Mesothelial cell of epicardium (in vitro differentiated cells): ENCODE measurements around the gene EPHA6. TPM values are rescaled to one million over a fixed set of nuclear protein-coding genes. Genes with fewer than 3 reads are reported as not detected.

Source experiments
- DNase-seq, 2 experiments: peaks; one replicate each; pipeline ENCODE4 v3.0.0; 2021; ENCODE audit warnings: low spot score in 2 of 2; ENCODE audit not compliant: unreplicated experiment in 2 of 2
- H3K27ac Mint-ChIP-seq: 2 replicates; pipeline ENCODE4 v1.8.0; 2021; ENCODE audit warnings: mixed read lengths
- H3K27me3 Mint-ChIP-seq: 2 replicates; pipeline ENCODE4 v1.8.0; 2021; ENCODE audit warnings: low read depth, mixed read lengths
- H3K36me3 Mint-ChIP-seq: 2 replicates; pipeline ENCODE4 v1.8.0; 2021; ENCODE audit warnings: mixed read lengths
- H3K4me1 Mint-ChIP-seq: 2 replicates; pipeline ENCODE4 v1.8.0; 2021; ENCODE audit warnings: mixed read lengths
- H3K4me3 Mint-ChIP-seq: 2 replicates; pipeline ENCODE4 v1.8.0; 2021; ENCODE audit warnings: mild to moderate bottlenecking, moderate library complexity, mixed read lengths
- H3K9me3 Mint-ChIP-seq: 2 replicates; pipeline ENCODE4 v1.8.0; 2021; ENCODE audit warnings: mixed read lengths
- total RNA-seq: library from RNA; stranded (reverse); gene quantifications from 3 replicates; pipeline ENCODE4 v1.2.1, GENCODE V29; 2021
- TF ChIP-seq, protein P1 (sequence below): fragments of 200-600 bp; sonication (generic); IDR thresholded peaks from one replicate; pipeline ENCODE4 v1.5.0; 2021; ENCODE audit warnings: antibody characterized with exemption; ENCODE audit not compliant: unreplicated experiment

The EPHA6 gene
- total RNA-seq, 1 donor from 2014 or later, result 43.3 TPM

DNA sequence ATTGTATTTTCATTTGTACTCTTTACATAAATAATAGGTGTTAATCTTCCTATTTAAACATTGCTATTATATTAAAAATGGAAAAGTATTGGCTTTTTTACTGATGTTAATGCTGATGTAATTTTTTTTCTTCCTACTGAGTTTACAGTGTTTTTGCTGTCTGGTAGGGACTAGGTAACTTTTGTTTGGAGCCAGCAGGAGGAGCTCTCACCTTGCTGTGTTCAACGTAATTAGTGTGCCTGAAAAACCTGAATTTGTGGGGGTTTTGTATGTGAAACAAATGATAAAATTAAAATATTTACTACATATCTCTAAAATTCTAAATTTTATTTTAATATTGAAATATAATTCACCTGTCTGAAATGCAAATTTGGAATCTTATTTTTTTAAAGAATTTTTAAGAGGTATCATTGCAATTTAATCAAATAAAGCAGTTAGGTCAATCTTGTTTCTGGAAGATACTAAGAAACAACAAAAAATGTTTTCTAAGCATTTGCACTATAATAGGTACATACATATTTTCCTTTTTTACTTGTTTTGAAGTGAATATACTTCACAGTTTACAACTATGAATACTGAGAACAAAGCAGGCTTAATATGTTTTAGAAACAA lies 48.8 kb downstream of the EPHA6 start:
- no peak overlapping the region for H3K4me3 Mint-ChIP-seq
- H3K36me3 Mint-ChIP-seq, result no peaks in the 10 kb centered on the region
- no peak overlapping the region for H3K27ac Mint-ChIP-seq
- DNase-seq, result peak in 1 of 2 experiments; percentile 45
- TF ChIP-seq, protein P1, sequence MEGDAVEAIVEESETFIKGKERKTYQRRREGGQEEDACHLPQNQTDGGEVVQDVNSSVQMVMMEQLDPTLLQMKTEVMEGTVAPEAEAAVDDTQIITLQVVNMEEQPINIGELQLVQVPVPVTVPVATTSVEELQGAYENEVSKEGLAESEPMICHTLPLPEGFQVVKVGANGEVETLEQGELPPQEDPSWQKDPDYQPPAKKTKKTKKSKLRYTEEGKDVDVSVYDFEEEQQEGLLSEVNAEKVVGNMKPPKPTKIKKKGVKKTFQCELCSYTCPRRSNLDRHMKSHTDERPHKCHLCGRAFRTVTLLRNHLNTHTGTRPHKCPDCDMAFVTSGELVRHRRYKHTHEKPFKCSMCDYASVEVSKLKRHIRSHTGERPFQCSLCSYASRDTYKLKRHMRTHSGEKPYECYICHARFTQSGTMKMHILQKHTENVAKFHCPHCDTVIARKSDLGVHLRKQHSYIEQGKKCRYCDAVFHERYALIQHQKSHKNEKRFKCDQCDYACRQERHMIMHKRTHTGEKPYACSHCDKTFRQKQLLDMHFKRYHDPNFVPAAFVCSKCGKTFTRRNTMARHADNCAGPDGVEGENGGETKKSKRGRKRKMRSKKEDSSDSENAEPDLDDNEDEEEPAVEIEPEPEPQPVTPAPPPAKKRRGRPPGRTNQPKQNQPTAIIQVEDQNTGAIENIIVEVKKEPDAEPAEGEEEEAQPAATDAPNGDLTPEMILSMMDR, result peak; percentile 64
- H3K27me3 Mint-ChIP-seq, result no peaks in the 10 kb centered on the region
- peaks cover 32% of the 10 kb centered on the region for H3K4me1 Mint-ChIP-seq
- no peaks in the 10 kb centered on the region for H3K9me3 Mint-ChIP-seq

DNA sequence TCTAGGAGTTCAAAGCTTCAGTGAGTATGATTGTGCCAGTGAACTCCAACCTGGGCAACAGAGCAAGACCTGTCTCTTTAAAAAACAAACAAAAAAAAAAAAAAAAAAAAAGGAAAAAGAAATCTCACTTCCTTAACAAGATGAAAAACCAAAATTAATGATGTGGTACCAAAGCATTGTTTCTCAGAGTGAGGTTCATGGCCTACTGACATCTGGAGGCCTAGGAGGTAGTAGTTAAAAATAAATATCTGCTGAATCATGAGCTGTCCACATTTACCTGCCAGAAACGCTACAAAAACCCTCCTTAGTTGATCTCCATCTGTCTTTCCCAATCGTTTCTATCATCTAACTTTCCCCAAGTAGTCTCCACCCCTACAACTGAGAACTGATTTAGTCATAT lies 51.2 kb downstream of the EPHA6 start:
- Mint-ChIP-seq H3K4me3 (no peak overlapping the region), H3K36me3 (no peaks in the 10 kb centered on the region), H3K9me3 (no peaks in the 10 kb centered on the region), H3K4me1 (peaks cover 29% of the 10 kb centered on the region), H3K27me3 (no peaks in the 10 kb centered on the region), H3K27ac (no peak overlapping the region)
- TF ChIP-seq, protein P1, result no peak
- no peak for DNase-seq

DNA sequence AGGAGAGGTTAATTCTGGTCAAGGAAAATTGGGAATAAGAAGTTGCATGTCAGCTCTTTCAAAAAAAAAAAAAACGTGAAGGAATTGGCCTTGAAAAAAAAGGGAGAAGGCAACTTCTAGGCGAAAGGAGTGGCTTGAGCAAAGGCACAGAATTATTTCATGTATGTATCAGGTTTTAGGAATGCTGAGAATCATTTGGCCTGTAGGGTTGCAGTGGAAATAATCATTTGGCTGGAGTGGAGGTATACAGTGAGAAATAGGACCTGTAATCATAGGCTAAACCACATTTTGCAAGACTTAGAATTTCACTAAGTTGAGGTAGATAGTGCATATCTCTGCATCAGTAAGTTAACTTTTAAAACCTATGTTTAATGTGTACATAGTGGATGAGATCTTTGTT lies 54.9 kb downstream of the EPHA6 start:
- Mint-ChIP-seq H3K27ac (peak overlapping the region; percentile 56), H3K36me3 (no peaks in the 10 kb centered on the region), H3K9me3 (no peaks in the 10 kb centered on the region), H3K4me3 (no peak overlapping the region), H3K4me1 (peaks cover 12% of the 10 kb centered on the region), H3K27me3 (no peaks in the 10 kb centered on the region)
- TF ChIP-seq, protein P1, result no peak
- DNase-seq, result no peak

DNA sequence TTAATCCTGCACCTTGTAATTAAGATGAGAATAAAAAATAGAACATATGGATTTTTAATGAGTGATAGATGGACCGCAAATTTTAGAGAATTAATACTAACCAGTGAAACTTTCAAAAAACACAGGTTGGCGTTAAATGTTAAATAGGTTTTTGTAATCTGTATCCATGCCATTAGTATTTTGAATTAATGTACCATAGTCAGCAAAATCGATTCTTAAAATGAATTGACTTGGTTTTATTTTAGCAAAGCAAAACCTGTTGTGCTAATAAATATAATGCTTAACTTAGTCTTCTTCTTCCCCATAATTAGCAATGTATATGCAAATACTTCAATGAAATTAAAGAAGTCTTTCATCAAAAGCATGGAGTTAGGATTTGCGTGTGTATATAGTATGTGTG lies 63.1 kb downstream of the EPHA6 start:
- H3K4me1 Mint-ChIP-seq, result peaks cover 2% of the 10 kb centered on the region
- TF ChIP-seq, protein P1, result no peak
- no peak for DNase-seq
- H3K27me3 Mint-ChIP-seq, result no peaks in the 10 kb centered on the region
- no peak overlapping the region for H3K4me3 Mint-ChIP-seq
- H3K27ac Mint-ChIP-seq, result no peak overlapping the region
- peaks cover 26% of the 10 kb centered on the region for H3K36me3 Mint-ChIP-seq
- peaks cover 23% of the 10 kb centered on the region for H3K9me3 Mint-ChIP-seq

DNA sequence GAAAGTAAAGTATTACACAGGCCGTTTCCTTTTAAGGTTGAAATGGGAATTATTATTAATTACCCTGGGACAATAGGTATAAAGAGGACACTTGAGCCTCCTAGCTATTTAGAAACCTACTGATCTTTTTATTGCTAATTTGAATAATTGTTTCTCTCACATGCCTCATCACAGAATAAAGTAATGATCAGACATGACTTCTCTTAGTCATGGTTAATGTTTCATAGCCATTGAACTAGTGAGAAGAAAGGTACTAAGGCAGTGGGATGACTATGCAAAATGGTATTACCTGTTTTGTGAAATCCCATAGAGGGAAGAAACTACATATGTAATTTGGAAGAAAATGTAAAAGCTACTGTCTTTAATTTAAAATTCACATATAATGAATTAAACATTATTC lies 85.6 kb downstream of the EPHA6 start:
- TF ChIP-seq, protein P1, result no peak
- H3K36me3 Mint-ChIP-seq, result peaks cover 5% of the 10 kb centered on the region
- peaks cover 19% of the 10 kb centered on the region for H3K4me1 Mint-ChIP-seq
- no peak overlapping the region for H3K4me3 Mint-ChIP-seq
- no peaks in the 10 kb centered on the region for H3K27me3 Mint-ChIP-seq
- peak overlapping the region; percentile 19 for H3K27ac Mint-ChIP-seq
- H3K9me3 Mint-ChIP-seq, result peaks cover 6% of the 10 kb centered on the region
- no peak for DNase-seq

DNA sequence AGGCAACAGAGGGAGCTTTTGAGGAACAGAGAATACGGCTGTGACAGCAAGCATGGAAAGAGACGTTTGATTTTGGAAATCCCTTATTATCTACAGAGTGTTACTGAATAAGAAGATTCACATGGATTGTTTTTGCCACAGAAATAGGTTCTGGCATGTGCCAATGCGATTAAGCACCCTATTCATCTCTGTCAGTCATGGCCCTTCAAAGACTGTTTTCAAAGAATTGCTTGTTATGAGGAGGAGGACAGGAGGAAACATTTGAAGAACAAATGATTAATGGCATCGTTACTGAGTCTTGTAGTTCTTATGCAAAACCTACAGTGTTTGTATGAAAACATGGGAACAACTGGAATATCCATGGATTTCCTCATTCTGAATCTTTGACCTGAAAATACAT lies 86.2 kb downstream of the EPHA6 start:
- Mint-ChIP-seq H3K27me3 (no peaks in the 10 kb centered on the region), H3K36me3 (peaks cover 5% of the 10 kb centered on the region), H3K27ac (peak overlapping the region; percentile 49), H3K9me3 (peaks cover 6% of the 10 kb centered on the region), H3K4me1 (peaks cover 19% of the 10 kb centered on the region), H3K4me3 (no peak overlapping the region)
- DNase-seq, result no peak
- TF ChIP-seq, protein P1, result no peak
